Suppressor macrophage treated with lipopolysaccharide for 1 hour (primary cell): ENCODE measurements around the gene CBFA2T3.
"Not testable (repeated sequence)": the region's sequence is repeated elsewhere in the genome, so short reads cannot be mapped to it uniquely, and the experiment has no call there.

Experiments used
- DNase-seq, 3 donors: peaks; one replicate each; pipeline ENCODE4 v3.0.0-alpha.2; 2020 to 2022

CBFA2T3 gene

DNA sequence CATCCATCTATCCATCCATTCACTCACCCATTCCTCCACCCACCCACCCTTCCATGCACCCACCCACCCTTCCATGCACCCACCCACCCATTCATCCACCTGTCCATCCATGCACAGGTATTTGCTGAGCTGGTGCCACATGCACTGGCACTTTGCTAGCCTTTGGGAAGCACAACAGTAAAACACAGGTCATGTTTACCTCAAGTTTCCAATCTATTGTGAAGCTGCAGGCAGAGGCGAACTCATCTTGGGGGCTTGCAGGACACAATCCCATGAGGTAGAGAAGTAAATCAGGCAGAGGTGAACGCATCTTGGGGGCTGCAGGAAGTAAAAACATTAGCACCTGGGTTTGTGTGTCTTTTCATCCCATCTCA is 35.6 kb upstream of the CBFA2T3 start:
- DNase-seq, result no peak

DNA sequence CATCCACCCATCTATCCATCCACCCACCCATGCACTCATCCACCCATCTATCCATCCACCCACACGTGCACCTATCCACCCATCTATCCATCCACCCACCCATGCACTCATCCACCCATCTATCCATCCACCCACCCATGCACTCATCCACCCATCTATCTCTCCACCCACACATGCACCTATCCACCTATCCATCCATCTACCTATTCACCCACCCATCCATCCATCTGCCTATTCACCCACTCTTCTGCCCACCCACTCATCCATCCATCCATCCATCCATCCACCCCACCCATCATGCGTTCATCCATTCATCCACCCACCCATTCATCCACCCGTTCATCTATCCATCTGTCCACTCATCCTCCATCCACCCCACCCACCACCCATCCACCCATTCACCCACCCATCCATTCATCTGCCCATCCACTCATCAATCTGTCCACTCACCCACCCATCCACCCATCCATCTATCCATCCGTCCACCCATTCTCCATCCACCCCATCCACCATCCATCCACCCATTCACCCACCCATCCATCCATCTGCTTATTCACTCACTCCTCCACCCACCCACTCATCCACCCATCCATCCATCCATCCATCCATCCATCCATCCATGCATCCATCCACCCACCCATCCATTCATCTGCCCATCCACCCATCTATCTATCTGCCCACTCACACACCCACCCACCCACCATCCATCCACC is 35.1 kb upstream of the CBFA2T3 start:
- no peak for DNase-seq

DNA sequence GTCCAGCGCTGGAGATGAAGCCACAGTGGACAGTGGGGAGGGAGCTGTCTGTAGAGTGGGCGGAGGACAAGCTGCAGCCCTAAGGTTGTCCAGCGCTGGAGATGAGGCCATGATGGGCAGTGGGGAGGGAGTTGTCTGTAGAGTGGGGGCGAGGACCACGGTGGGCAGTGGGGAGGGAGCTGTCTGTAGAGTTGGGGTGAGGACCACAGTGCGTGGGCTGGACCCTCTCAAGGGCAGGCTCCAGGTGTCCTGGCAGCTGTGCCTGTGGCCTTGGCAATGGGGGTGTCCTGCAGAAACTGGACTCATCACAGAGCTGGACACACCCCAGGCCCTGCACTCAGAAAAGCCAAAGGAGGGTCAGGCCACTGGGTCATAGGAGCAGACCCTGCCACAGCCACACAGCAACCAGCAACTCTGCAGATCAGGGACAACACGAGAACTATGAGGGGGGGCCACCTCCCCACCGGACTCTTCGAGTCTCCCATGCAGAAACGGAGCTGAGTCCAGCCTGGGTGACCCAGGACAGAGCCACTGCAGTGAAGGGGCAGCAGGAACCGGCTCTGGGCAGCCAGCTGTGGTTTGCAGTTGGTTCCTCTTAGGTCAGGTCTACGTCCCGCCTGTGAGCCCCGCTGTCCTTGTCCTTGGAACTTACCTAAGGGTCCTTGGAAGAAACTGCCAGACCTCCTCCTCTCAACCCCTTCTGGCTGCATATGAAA is 33.4 kb upstream of the CBFA2T3 start:
- DNase-seq, result no peak

DNA sequence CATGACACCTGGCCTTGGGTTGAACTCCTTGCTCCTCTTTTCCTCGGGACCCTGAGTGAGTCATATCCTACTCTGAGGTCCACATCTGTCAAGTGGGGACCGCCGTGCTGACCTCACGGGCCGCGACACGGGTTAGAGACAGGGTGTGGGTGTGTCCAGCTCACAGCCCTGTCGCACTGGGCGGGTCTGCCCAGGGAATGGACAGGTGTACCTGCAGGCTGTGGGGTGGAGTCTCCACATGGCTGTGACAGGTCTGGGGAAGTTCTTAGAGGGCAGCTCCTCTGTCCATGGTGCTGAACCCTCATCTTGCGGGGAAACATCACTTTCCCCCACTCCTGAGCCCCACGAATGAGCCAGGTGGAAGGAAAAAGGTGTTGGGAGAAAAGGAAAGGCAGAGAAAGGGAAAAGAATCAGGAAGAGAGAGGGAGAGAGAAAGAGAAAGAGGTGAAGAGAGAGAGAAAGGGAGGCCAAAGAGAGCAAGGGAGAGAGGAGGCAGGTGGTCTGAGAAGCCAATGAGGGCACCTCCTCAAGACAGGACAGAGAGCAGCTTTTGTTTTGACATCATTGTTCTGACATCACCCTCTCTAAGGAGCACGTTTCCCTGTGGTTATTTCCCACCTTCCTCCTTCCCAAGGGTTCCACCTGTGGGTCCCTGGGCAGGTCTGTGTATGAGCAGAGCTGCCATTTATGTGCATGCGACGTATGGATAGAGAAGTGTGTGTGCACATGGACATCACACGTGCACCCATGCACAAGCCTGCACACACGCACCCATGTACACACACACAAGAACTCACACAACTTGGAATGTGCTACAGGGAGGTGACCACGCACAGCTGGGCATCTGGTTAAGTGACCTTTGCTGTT is 32.6 kb upstream of the CBFA2T3 start:
- peak in 2 of 3 donors; percentile 43 to 69 for DNase-seq

DNA sequence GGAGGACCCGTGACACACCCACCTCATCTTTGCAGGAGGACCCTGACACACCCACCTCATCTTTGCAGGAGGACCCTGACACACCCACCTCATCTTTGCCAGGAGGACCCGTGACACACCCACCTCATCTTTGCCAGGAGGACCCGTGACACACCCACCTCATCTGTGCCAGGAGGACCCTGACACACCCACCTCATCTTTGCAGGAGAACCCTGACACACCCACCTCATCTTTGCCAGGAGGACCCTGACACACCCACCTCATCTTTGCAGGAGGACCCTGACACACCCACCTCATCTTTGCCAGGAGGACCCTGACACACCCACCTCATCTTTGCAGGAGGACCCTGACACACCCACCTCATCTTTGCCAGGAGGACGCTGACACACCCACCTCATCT is 31.8 kb upstream of the CBFA2T3 start:
- not testable (repeated sequence) for DNase-seq

DNA sequence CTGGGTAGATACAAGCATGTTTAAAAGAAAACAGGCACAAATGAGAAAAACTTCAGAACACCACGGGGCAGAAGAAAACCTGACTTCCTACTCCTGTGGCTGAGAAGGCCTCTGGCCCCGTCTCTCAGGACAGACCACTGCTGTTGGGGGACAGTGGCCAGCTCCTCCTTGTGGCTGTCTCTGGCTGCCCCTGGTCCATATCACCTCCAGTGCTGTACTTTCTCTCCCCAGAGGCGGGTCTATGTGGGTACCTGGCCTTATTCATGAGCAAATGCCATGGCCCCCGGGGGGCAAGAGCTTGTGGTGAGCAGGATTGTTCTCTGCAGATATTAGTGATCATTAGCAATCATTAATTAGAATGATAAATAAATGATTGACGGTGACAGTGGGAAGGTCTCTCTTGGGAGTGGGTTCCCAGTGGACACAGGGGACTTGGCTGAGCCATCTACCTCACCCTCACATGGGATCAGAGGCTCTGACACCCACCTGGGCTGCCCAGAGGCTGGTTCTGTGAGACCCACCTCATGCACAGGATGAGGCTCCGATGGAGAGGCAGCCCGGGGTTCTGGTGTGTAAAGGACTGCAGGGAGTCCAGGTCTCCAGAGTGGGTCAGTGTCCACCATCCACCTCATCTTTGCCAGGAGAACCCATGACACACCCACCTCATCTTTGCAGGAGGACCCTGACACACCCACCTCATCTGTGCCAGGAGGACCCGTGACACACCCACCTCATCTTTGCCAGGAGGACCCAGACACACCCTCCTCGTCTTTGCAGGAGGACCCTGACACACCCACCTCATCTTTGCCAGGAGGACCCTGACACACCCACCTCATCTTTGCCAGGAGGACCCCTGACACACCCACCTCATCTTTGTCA is 30.6 kb upstream of the CBFA2T3 start:
- DNase-seq, result no peak

DNA sequence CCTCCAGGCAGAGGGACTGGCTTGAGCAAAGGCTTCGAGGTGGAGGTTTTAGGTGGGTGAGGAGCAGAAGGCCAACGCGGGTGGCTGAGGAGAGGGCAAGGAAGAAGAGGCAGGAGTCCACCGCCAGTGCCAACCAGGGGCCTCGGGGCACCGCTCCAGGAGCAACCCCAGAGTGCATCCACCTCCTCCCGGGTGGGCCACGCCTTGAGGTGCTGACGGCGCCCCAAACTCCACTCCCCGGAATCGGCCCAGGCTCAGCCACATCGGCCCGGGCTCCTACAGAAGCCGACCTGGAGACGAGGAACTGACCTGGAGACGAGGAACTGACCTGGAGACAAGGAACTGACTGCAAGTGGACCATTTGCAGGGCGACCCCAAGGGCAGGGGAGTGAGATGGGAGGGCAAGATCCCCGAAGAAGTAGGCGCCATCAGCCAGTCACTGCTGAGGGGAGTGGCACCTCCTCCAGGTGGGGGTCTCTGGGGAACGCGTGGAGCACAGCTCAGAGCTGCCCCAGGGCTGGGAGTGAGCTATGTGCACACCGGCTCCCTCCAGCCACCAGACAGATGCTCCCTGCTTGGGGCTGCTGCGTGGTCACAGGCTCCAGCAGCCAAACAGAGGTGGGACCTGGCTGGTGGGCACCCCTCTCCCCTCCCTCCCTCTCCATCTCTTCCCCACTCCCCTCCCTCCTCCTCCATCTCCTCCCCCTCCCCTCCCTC is 29.2 kb upstream of the CBFA2T3 start:
- no peak for DNase-seq

DNA sequence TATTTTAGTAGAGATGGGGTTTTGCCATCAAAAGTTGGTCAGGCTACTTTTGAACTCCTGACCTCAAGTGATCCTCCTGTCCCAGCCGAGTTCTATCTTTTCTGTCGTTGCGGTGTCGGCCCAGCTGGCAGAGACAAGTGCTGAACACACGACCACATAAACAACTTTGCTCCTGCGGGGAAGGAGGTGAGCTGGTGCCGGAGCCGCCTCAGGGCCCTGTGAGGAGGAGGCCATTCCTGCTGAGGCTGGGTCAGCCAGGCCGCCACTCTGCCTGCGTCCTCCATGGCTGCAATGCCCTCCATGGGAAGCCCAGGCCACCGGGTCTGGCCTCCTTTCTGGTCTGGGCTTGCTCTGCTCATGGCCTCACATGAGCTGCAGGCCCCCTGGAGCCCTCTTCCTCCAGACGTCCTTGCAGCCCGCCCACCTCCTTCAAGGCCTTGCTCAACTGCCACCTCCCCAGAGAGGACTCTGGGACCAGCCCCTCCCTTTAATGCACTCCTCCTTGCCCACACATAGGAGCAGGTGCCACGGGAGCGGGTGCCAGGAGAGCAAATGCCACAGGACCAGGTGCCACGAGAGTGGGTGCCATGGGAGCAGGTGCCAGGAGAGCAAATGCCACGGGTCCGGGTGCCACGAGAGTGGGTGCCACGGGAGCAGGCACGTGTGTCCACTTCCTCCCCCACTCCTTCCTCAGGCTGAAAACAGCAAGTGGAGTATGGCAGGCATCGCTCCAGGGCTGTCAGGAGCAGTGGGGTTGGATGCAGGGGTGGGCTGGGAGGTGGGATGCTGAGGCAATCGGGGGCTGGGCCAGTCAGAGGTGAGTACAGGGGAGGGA is 28.4 kb upstream of the CBFA2T3 start:
- no peak for DNase-seq

DNA sequence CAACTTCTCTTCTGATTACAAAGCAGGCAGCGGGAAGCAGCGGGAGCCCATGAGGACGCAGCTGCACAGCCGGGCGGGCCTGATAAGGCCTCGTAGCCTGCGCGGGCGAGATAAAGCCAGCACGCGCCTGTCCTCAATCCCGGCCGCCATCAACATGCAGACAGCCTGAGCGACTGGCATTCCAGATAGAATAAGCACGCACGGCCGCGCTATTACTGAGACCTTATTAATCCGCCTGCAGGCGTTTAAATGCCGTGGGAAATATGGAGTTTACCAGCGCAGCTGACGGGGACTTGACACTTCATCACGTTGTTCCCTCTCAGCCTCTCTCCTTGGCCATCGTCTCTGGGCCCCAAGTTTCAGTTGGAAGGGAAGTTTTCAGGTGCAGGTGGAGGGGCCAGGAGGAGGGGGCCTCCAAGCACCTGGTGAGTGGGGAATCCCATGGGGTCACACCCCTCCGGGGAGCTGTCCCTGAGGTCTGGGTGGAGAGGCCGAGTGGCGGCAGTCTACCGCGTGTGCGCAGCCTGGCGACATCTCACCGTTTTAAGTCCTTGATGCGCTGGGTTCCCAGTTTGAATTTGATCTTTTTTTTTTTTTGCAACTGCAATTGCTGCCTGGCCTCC is 27.3 kb upstream of the CBFA2T3 start:
- DNase-seq, result peak in 2 of 3 donors; percentile 18 to 27

DNA sequence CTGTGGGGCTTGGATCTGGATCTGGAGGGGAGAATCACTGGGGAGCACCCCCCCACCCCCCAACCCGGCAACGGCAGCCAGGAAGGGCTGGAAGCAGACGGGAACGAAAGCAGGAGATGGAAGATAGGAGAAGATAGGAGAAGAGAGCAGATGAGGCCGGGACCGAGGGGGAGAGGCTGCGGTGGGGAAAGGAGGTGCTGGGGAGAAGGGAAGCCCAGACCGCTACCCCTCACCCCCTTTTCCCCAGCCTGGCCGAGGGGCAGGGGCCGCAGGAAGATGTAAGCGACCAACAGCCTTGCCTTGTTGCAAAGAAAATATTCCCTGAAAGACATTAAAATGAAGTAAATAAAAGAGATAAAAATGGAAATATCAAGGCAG is 26.8 kb upstream of the CBFA2T3 start:
- no peak for DNase-seq

DNA sequence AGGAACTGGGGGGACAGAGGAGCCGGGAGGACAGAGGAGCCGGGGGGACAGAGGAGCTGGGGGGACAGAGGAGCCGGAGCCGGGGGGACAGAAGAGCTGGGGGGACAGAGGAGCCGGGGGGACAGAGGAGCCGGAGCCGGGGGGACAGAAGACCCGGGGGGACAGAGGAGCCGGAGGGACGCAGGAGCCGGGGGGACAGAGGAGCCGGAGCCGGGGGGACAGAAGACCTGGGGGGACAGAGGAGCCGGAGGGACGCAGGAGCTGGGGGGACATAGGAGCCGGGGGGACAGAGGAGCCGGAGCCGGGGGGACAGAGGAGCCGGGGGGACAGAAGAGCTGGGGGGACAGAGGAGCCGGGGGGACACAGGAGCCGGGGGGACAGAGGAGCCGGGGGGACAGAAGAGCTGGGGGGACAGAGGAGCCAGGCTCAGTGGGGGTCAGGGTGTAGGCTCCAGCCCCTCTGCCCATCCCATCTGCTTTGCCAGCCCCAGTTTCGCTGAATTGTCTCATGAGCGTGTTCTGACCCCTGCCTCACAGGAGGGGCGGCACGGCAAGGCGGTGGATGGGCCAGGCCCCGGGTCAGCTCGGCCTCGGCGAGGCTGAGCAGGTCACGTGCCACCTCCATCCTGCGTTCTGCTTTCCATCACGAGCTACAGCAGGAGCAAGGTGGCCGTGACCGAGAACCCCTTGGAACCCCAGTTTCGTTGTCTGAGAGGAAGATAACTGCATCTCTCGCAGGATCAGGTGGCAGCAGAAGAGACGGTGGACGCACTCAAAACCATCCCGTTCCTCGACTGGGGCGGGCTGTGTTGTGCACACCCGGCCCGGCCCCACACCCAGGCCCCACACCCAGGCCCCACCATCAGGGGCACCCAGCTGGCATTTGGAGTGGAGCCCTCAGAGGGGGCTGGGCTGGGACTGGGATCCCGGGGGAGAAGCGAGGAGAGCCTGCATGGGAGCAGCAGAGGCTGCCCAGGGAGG is 26.1 kb upstream of the CBFA2T3 start:
- no peak for DNase-seq

DNA sequence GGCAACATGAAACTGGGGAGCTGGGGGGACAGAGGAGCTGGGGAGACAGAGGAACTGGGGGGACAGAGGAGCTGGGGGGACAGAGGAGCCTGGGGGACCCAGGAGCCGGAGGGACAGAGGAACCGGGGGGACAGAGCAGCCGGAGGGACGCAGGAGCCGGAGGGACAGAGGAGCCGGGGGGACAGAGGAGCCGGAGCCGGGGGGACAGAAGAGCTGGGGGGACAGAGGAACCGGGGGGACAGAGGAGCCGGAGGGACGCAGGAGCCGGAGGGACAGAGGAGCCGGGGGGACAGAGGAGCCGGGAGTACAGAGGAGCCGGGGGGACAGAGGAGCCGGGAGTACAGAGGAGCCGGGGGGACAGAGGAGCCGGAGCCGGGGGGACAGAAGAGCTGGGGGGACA is 25.1 kb upstream of the CBFA2T3 start:
- DNase-seq, result not testable (repeated sequence)

DNA sequence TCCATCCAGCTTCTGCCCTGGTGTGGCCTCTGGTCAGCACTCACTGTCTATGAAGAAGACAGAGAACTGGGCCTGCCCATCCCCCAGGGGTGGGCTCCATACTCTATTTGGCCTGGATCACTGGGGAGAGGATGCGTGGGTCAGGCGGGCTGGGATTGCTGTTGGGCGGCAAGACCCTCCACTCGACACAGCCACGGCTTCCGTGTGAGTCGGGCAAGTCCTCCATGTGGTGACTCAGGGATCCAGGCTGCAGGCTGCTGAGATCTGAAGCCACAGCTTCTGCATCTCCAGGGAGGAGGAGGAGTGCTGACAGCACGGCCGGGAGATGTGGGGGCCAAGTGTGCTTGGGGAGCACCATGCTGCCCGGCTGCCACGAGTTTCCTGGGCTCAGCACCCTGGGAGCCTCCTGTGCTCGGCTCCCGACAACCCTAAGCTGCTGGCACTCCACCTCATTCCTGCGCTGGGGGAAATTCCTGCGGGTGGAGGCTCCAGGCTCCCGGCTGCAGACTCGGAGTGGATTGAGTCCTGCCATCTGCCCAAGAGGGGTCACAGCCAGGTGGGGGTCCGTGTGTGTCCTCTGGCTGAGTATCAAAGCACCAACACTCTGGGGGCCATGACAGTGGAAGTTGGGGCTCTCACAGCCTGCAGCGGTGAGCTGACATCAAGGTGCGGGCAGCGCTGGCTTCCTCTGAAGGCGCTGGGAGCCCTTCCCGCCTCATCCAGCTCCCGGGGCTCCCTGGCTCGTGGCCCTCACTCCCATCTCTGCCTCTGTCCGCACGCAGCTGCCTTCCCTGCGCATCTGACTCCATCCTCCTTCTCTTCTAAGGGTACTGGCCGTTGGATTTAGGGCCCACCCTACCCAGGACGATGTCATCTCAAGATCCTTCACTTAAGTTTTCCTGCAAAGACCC is 24.4 kb upstream of the CBFA2T3 start:
- DNase-seq, result no peak

DNA sequence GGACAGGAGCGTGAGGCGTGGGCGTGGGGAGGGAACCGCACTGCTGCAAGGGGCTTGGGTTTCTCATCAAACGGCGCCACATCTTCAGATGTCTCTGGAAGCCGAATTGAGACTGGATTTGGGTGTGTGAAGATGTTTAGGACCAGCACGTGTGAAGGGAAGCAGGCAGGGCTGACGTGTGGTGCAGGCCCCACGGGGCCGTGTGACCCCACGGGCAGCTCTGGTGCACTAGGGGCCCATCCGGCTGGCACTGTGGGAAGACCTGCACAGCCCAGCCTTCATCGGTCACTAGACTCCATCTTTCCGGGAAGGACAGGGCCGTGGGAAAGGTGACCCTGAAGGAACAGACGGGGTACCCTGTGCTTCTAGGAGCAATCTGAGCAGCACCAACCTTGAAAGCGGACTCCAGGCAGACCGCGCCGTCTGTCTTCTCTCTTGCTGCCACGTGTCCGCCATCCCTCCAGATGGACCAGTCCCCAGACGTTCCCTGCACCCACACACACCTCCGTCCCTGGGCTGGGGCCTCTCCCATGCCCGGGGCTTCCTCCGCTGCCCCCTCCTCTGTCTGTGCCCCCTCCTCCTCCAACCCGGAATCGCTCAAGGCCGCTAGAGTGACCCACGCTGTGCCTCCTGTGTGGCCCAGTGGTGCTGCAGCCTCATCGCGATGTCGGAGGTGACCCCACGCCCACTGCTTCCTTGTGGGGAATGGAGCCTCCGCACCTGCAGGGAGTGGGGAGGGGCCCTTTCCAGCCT is 23.4 kb upstream of the CBFA2T3 start:
- no peak for DNase-seq

DNA sequence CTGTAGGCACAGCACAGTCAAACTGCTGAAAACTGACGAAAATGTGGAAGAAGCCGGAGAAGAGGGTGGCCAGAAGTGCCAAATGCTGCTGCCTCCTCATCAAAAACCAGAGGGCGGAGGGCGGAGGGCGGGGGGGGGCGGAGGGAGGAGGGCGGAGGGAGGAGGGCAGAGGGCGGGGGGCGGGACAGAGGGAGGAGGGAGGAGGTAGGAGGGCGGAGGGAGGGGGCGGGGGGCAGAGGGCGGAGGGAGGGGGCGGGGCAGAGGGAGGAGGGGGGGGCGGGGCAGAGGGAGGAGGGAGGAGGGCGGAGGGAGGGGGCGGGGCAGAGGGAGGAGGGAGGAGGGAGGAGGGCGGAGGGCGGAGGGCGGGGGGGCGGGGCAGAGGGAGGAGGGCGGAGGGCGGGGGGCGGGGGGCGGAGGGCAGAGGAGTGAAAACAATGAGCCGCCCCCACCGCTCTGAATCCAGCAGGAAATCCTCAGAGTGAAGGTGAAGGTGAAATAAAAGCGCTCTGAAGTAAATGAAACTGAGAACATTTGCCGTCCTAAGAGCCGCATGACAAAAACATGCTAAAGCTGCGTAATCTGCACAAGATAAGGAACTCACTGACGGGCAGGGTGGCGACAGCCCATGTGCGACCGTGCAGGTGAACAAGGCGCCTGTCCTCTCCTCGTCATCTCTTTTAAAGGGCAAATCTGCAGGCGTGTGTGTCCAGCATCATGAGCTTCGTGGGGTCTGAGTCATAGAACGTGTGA is 22.6 kb upstream of the CBFA2T3 start:
- no peak for DNase-seq

DNA sequence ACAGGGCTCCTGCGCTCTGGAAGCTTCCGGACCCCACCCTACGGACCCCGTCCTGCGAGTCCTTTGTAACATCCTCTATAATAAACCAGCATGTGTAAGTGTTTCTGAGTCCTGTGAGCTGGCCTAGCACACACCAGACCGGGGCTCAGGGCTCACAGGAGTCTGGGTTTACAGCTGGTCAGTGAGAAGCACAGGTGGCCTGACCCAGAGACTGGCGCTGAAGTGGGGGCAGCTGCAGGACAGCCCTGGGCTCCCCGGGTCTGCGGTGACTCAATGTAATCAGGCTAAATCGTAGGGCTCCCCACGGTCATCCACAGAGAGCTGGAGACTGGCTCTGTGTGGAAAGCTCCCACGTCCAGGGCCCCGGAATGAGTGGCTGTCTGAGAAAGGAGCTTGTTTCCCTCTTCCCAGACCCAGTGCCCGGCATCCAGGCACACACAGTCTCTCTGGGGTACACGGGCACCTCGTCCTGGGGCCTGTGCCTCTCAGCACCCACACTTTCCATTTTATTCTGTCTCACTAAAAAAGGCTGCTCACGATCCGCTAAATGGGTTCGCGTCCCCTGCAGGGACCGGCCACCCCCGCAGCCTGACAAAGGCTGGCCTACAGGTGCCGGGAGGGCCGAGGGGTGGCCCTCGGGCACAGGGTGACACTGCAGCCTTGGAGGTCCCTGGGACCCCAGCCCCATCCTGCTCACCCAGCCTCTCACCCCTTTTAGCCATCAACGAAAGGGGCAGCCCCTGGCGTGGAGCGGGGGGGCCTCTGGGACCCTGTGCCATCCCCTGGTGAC is 18.9 kb upstream of the CBFA2T3 start:
- no peak for DNase-seq
